Measurements from ENCODE around the gene MEIS1. TPM values are rescaled to one million over a fixed set of nuclear protein-coding genes. Genes with fewer than 3 reads are reported as not detected.

The MEIS1 gene
- total and polyA plus RNA-seq, 5 experiments from 2014 or later: not detected

- no peak overlapping the region for H3K27ac Mint-ChIP-seq
- DNase-seq: no peak
- H3K36me3 Mint-ChIP-seq: peaks cover 0 to 3% (median 0%) of the 10 kb centered on the region in 3 donors
- H3K4me3 Mint-ChIP-seq: no peak overlapping the region
- peaks cover 32 to 75% (median 57%) of the 10 kb centered on the region in 5 donors for H3K27me3 Mint-ChIP-seq
- POLR2A ChIA-PET: no interaction called here
- H3K9me3 Mint-ChIP-seq: peaks cover 0 to 13% (median 0%) of the 10 kb centered on the region in 9 donors
- peaks cover 7 to 19% (median 14%) of the 10 kb centered on the region in 4 donors for H3K4me1 Mint-ChIP-seq
- ATAC-seq: no peak
Measured at GRCh38 chr2:66441581-66442320, 6.8 kb downstream of the MEIS1 start.

- POLR2A ChIA-PET: interaction anchor here (0.7 kb wide), 1 partner anchor 113 kb away, joined by 3 read pairs; no protein-coding TSS in a partner anchor
- DNase-seq: no peak
- H3K27ac Mint-ChIP-seq: no peak overlapping the region
- peaks cover 0 to 15% (median 0%) of the 10 kb centered on the region in 9 donors for H3K9me3 Mint-ChIP-seq
- peaks cover 0 to 3% (median 0%) of the 10 kb centered on the region in 3 donors for H3K36me3 Mint-ChIP-seq
- H3K4me1 Mint-ChIP-seq: peaks cover 5 to 11% (median 11%) of the 10 kb centered on the region in 4 donors
- no peak for ATAC-seq
- H3K4me3 Mint-ChIP-seq: no peak overlapping the region
- peaks cover 33 to 75% (median 54%) of the 10 kb centered on the region in 5 donors for H3K27me3 Mint-ChIP-seq
Measured at GRCh38 chr2:66442516-66443185, 7.7 kb downstream of the MEIS1 start.

GRCh38 chr2:66443186-66443978, 8.5 kb downstream of the MEIS1 start:
- no peak overlapping the region for H3K27ac Mint-ChIP-seq
- peaks cover 5 to 10% (median 10%) of the 10 kb centered on the region in 4 donors for H3K4me1 Mint-ChIP-seq
- ATAC-seq: no peak
- POLR2A ChIA-PET: no interaction called here
- H3K36me3 Mint-ChIP-seq: peaks cover 0 to 3% (median 0%) of the 10 kb centered on the region in 3 donors
- peaks cover 0 to 18% (median 0%) of the 10 kb centered on the region in 9 donors for H3K9me3 Mint-ChIP-seq
- peaks cover 31 to 75% (median 54%) of the 10 kb centered on the region in 5 donors for H3K27me3 Mint-ChIP-seq
- no peak for DNase-seq
- H3K4me3 Mint-ChIP-seq: no peak overlapping the region

GRCh38 chr2:66443979-66444861, 9.3 kb downstream of the MEIS1 start:
- ATAC-seq (no peak), DNase-seq (no peak)
- Mint-ChIP-seq H3K27me3 (peaks cover 31 to 71% (median 51%) of the 10 kb centered on the region in 5 donors), H3K27ac (no peak overlapping the region), H3K4me3 (no peak overlapping the region), H3K4me1 (peaks cover 5 to 10% (median 10%) of the 10 kb centered on the region in 4 donors), H3K9me3 (peaks cover 0 to 18% (median 0%) of the 10 kb centered on the region in 9 donors), H3K36me3 (peaks cover 0 to 3% (median 0%) of the 10 kb centered on the region in 3 donors)
- POLR2A ChIA-PET: no interaction called here

DNA sequence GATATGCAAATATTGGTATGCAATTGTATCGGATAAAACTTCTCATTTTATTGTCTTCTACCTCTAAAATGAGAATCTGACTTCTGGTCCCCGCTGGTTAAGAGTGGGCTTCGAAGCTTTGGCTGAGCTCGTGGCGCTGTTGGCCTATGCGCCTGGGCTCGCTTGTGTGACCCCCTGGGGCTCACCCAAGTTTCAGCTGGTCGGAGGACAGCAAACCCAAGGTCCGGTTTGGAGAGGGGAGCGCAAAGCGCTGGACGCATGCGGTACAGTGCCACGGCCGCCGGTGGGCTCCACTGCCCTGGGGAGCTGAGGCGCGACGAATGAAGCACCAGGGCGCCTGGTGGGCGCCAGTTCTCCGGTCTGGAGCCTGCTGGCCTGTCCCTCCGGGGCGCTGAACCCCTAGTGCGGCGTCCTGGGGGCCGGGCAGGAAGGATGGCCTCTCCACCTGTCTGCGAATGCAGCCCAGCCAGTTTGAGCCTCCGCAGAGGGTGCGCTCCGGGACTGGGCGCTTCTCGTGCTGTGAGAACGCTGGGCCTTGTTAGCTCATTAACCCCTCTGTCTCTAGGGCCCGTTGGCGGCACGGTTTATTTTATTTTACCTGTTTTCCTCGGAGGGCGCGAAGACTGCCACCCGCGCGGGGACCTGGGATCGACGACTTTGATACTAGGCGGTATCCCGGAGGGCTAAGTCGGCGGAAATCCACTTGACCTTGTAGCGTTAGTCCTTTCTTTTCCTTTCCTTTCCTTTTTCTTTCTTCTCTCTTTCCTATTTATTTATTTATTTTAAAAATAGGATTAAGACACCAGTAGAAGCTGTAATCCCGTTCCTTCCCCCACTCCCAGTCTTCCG, 10.4 kb downstream of the MEIS1 start:
- no peak for ATAC-seq
- H3K4me1 Mint-ChIP-seq: peaks cover 0 to 1% (median under 1%) of the 10 kb centered on the region in 4 donors
- DNase-seq: no peak
- H3K27ac Mint-ChIP-seq: no peak overlapping the region
- peaks cover 0 to 3% (median 0%) of the 10 kb centered on the region in 3 donors for H3K36me3 Mint-ChIP-seq
- H3K9me3 Mint-ChIP-seq: peaks cover 0 to 13% (median 0%) of the 10 kb centered on the region in 9 donors
- POLR2A ChIA-PET: no interaction called here
- peaks cover 25 to 60% (median 42%) of the 10 kb centered on the region in 5 donors for H3K27me3 Mint-ChIP-seq
- no peak overlapping the region for H3K4me3 Mint-ChIP-seq

- DNase-seq (no peak), ATAC-seq (no peak)
- Mint-ChIP-seq H3K4me3 (no peak overlapping the region), H3K36me3 (peaks cover 0 to 3% (median 0%) of the 10 kb centered on the region in 3 donors), H3K9me3 (peaks cover 0 to 11% (median 0%) of the 10 kb centered on the region in 9 donors), H3K27me3 (peaks cover 25 to 51% (median 38%) of the 10 kb centered on the region in 5 donors), H3K27ac (no peak overlapping the region), H3K4me1 (no peaks in the 10 kb centered on the region)
- POLR2A ChIA-PET: no interaction called here
Measured at GRCh38 chr2:66445925-66446871, 11.3 kb downstream of the MEIS1 start.

DNA sequence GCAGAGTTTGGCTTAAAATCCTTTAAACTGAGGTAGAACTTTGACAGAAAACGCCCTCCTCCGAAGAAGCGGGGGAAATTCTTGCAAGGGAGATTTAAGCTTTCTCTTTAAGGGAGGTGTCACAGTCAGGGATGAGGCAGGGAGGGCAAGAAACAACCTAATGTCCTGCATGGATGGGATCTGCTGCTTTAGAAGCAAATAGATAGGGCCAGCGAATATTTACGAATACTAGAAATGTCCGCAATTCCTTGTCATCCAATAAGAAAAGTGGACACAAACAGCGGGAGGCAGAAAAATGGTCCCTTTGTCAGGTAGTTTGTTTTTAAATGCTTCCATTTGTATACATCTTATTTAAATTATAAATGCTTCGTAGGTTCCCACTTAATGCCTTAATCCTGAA, 12.0 kb downstream of the MEIS1 start:
- H3K27me3 Mint-ChIP-seq: peaks cover 19 to 43% (median 32%) of the 10 kb centered on the region in 5 donors
- peaks cover 0 to 3% (median 0%) of the 10 kb centered on the region in 3 donors for H3K36me3 Mint-ChIP-seq
- ATAC-seq (no peak), DNase-seq (no peak)
- no peak overlapping the region for H3K4me3 Mint-ChIP-seq
- peaks cover 0 to 5% (median 0%) of the 10 kb centered on the region in 9 donors for H3K9me3 Mint-ChIP-seq
- no peak overlapping the region for H3K27ac Mint-ChIP-seq
- no peaks in the 10 kb centered on the region for H3K4me1 Mint-ChIP-seq
- POLR2A ChIA-PET: no interaction called here

DNA sequence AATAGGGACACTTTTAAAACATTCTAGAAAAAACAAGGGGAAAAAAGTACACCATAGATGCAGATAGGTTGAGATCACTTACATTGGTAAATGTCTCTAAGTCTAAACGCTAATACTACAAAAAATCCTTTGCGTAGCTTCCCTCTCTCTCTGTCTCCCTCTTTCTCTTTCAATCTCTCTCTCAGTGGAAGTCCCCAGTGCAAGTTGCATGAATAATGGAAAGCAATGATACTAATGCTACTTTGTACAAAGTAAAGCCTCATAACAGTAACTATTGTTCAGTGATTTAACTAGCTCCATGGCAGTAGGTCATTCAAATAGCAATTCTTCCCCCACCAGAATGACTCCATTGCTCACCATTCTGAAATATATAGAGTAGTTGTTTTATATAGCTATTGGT, 12.8 kb downstream of the MEIS1 start:
- POLR2A ChIA-PET: no interaction called here

DNA sequence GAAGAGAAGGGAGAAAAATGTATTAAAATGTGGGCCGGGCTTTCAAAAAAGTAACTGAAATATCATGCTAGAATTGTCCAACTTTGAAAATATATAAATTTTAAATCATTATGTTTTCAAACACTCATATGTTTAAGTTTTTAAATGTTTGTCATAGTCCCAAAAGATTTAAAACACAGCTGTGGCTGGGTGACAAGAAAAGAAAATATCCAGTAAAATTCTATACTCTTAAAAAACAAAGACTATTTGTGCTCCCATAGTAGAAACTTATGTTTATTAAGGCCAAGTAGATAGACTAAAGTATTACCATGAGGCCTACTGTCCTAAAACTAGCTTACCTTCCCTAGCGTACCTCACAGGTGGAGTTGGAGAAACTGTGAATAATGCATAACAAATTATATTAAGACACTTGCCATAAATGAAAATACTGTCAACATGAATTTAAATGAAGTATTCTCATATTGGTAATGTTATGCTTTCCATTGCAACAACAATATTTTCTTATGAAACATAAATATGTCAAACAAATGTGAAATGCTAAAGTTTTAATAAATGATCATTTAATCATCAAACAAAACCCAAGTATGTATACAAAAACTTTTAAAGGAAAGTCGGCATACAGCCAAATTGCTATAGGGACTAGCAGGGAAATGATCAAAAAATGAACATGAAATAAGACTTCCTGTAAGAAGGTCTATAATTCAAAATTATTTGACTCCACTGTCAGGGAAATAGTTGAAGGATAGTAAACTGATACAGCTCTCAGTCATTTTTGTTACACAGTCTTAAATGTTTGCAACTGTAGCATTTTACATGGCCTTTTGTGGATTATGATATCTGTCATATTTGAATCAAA, 13.4 kb downstream of the MEIS1 start:
- ATAC-seq (no peak), DNase-seq (no peak)
- Mint-ChIP-seq H3K27me3 (peaks cover 11 to 30% (median 21%) of the 10 kb centered on the region in 5 donors), H3K9me3 (peaks cover 0 to 5% (median 0%) of the 10 kb centered on the region in 9 donors), H3K36me3 (peaks cover 0 to 3% (median 0%) of the 10 kb centered on the region in 3 donors), H3K27ac (no peak overlapping the region), H3K4me1 (no peaks in the 10 kb centered on the region), H3K4me3 (no peak overlapping the region)
- POLR2A ChIA-PET: no interaction called here

More for the DNA sequence above, 12.8 kb downstream of the MEIS1 start:
- H3K27me3 Mint-ChIP-seq: peaks cover 16 to 37% (median 27%) of the 10 kb centered on the region in 5 donors
- DNase-seq (no peak), ATAC-seq (no peak)
- peaks cover 0 to 5% (median 0%) of the 10 kb centered on the region in 9 donors for H3K9me3 Mint-ChIP-seq
- H3K4me1 Mint-ChIP-seq: no peaks in the 10 kb centered on the region
- H3K36me3 Mint-ChIP-seq: peaks cover 0 to 3% (median 0%) of the 10 kb centered on the region in 3 donors
- H3K4me3 Mint-ChIP-seq: no peak overlapping the region
- no peak overlapping the region for H3K27ac Mint-ChIP-seq

GRCh38 chr2:66452214-66452613, 17.3 kb downstream of the MEIS1 start:
- POLR2A ChIA-PET: no interaction called here
- H3K9me3 Mint-ChIP-seq: peaks cover 0 to 5% (median 0%) of the 10 kb centered on the region in 9 donors
- H3K27ac Mint-ChIP-seq: no peak overlapping the region
- no peaks in the 10 kb centered on the region for H3K4me1 Mint-ChIP-seq
- H3K27me3 Mint-ChIP-seq: peaks cover 3 to 12% (median 6%) of the 10 kb centered on the region in 5 donors
- DNase-seq (no peak), ATAC-seq (no peak)
- H3K36me3 Mint-ChIP-seq: no peaks in the 10 kb centered on the region
- no peak overlapping the region for H3K4me3 Mint-ChIP-seq
